Measurements from ENCODE around the gene FBLN7. TPM values are rescaled to one million over a fixed set of nuclear protein-coding genes. Genes with fewer than 3 reads are reported as not detected.

The FBLN7 gene
- total RNA-seq, 4 donors from 2014 or later = 3.6 to 10.2 (median 5.9) TPM

DNA sequence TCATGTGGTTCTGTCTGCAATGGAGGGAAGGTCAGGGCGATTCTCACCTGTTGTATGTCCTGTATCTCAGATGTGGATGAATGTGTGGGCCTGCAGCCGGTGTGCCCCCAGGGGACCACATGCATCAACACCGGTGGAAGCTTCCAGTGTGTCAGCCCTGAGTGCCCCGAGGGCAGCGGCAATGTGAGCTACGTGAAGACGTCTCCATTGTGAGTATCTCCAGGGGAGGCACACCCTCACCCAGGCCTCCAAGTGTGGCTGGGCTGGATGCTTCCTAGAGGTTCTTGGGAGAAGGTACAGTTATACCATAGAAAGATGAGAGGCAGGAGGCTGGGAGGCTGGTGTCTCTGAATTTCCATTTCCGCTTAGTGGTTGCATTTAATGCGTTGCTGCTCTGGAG is 46.9 kb downstream of the FBLN7 start:
- no peak for TF ChIP-seq POLR2A (IDR thresholded peaks at IDR 0.05)
- TF ChIP-seq, protein P1, sequence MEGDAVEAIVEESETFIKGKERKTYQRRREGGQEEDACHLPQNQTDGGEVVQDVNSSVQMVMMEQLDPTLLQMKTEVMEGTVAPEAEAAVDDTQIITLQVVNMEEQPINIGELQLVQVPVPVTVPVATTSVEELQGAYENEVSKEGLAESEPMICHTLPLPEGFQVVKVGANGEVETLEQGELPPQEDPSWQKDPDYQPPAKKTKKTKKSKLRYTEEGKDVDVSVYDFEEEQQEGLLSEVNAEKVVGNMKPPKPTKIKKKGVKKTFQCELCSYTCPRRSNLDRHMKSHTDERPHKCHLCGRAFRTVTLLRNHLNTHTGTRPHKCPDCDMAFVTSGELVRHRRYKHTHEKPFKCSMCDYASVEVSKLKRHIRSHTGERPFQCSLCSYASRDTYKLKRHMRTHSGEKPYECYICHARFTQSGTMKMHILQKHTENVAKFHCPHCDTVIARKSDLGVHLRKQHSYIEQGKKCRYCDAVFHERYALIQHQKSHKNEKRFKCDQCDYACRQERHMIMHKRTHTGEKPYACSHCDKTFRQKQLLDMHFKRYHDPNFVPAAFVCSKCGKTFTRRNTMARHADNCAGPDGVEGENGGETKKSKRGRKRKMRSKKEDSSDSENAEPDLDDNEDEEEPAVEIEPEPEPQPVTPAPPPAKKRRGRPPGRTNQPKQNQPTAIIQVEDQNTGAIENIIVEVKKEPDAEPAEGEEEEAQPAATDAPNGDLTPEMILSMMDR (IDR thresholded peaks at IDR 0.05) = no peak
- H3K4me3 ChIP-seq (ENCODE audit: low read depth, poor library complexity, severe bottlenecking) = no peak overlapping the region
- no peak for DNase-seq (ENCODE audit: low spot score in 2 of 2)
- intact Hi-C loops (cut with DNase I; ENCODE audit: low total_unique reads) = no loop called here
- WGBS, 2 donors = 75 to 85% methylated on average over 8 to 9 of the region's 9 CpGs

DNA sequence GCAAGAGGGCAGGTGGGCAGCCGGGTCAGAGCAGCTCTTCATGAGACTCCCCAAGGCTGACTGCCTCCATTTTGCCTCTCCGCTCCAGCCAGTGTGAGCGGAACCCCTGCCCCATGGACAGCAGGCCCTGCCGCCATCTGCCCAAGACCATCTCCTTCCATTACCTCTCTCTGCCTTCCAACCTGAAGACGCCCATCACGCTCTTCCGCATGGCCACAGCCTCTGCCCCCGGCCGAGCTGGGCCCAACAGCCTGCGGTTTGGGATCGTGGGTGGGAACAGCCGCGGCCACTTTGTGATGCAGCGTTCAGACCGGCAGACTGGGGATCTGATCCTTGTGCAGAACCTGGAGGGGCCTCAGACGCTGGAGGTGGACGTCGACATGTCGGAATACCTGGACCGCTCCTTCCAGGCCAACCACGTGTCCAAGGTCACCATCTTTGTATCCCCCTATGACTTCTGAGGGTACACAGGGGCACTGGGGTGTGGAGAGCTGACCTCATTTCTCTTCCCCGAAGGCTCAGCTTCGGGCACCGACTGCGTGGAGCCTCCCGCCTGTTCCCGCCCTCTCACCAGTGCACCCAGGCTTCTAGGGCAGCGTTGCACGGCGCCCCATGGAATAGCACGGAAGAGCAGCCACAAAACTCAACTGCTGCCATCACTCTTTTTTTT is 49.0 kb downstream of the FBLN7 start:
- no peak for DNase-seq (ENCODE audit: low spot score in 2 of 2)
- 96% methylated on average over 30 to 31 of the region's 31 CpGs for WGBS, 2 donors
- no peak overlapping the region for H3K4me3 ChIP-seq (ENCODE audit: low read depth, poor library complexity, severe bottlenecking)
- no peak for TF ChIP-seq POLR2A (IDR thresholded peaks at IDR 0.05)
- TF ChIP-seq, protein P1 (IDR thresholded peaks at IDR 0.05) = no peak
- intact Hi-C loops (cut with DNase I; ENCODE audit: low total_unique reads) = no loop called here

DNA sequence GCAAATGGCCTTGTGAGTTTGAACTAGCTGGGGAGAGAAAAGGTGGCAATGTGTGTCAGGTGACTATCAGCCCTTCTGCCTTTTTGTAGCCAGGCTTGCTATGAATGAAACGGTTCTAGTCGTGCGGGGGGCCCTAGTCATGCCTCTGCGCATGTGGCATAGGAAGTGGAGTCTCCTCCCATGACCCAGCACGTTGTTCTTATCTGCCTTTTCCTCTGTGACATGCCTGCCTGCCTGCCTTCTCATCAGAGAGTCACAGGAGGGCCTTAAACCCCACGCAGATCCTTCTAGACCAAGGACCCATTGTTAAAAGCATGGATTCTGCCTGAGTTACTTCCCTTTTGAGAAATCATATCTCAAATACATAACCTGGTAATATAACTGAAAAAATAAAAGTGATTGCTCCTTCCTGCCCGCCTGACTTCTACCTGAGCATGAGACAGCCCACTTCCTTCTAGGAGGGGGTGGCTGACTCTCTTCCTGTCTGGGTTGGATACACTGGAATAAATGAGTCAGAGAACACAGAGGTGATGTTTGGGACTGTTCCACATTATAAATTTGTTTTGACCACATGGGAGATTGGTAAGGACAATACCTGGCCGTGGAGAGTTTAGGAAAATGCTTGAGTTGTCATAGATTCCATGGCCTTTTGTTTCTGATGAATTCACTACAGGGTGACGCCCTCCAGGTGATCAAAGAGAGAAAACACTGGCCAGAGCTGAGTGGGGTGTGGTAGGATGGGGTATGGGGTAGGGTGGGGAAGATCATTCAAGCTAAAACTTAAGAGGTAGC is 49.8 kb downstream of the FBLN7 start:
- TF ChIP-seq, protein P1 (IDR thresholded peaks at IDR 0.05) = no peak
- TF ChIP-seq POLR2A (IDR thresholded peaks at IDR 0.05) = no peak
- intact Hi-C loops (cut with DNase I; ENCODE audit: low total_unique reads) = no loop called here
- DNase-seq (ENCODE audit: low spot score in 2 of 2) = no peak
- WGBS, 2 donors = 70 to 80% methylated on average over 9 of the region's 9 CpGs
- no peak overlapping the region for H3K4me3 ChIP-seq (ENCODE audit: low read depth, poor library complexity, severe bottlenecking)

DNA sequence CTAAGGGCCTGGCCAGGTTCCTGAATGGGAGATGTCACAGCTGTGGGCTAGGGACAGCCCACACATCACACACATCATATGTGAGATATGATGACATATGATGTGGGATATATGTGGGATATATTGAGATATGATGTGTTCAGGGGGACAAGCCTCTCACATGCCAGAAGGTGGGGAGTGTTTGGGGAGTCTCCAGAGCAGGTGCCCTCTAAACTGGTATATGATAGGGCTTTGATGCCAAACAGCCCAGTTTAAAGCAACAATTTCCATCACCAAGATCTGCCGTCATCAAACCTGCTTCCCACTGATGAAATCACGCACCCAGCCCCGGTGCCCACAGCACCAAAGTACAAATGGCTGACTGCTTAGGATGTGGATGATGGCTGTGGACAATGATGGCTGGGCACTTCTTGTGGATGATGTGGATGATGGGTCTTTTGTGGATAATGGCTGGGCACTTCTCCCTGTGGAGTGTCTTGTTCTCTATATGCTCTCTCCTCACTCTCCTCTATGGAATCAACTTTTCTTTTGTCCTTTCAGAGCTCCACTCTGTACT is 50.9 kb downstream of the FBLN7 start:
- DNase-seq (ENCODE audit: low spot score in 2 of 2) = no peak
- TF ChIP-seq, protein P1 (IDR thresholded peaks at IDR 0.05) = no peak
- no peak for TF ChIP-seq POLR2A (IDR thresholded peaks at IDR 0.05)
- WGBS, 2 donors = 91 to 100% methylated on average over 3 of the region's 3 CpGs
- intact Hi-C loops (cut with DNase I; ENCODE audit: low total_unique reads) = no loop called here
- no peak overlapping the region for H3K4me3 ChIP-seq (ENCODE audit: low read depth, poor library complexity, severe bottlenecking)

DNA sequence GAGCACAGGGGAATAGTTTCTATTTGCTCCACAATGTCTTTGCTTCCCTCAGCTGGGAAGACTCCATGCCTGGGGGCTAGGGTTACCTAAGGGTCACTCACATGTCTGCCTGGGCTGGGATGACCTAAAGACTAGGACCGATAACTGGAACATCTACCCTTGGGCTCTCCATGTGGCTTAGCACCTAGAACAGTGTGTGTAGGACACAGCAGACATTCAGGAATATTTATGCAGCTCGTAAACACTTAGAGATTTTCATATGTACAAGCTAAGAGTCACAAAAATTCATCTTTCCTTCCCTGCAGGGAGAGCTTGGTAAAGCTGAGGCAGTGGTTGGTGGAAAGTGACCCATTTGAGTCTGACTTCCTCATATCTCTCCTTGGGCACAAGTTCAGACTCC is 55.8 kb downstream of the FBLN7 start:
- TF ChIP-seq, protein P1 (IDR thresholded peaks at IDR 0.05) = no peak
- no peak for TF ChIP-seq POLR2A (IDR thresholded peaks at IDR 0.05)
- H3K4me3 ChIP-seq (ENCODE audit: low read depth, poor library complexity, severe bottlenecking) = no peak overlapping the region
- 92 to 93% methylated on average over 2 of the region's 2 CpGs for WGBS, 2 donors
- no peak for DNase-seq (ENCODE audit: low spot score in 2 of 2)
- intact Hi-C loops (cut with DNase I; ENCODE audit: low total_unique reads) = no loop called here

Data from lower leg skin (tissue), 4 donors.